Left ventricle myocardium superior (tissue), 1 donor: ENCODE results near the gene TRPC4. TPM values are rescaled to one million over a fixed set of nuclear protein-coding genes. Genes with fewer than 3 reads are reported as not detected.
A peak's percentile ranks its signal among the peaks of the same experiment; 100 is the strongest.
"Not testable (repeated sequence)": the region's sequence is repeated elsewhere in the genome, so short reads cannot be mapped to it uniquely, and the experiment has no call there.

Experiments
- ATAC-seq: fragments of 200-7000 bp; cut with Tn5 transposase; one replicate; pipeline ENCODE4 v1.9.1; 2020; ENCODE audit warnings: mild to moderate bottlenecking, moderate library complexity
- DNase-seq: peaks from one replicate; pipeline ENCODE4 v3.0.0-alpha.2; 2020
- intact Hi-C: fragments of 100-400 bp; cut with micrococcal nuclease; formaldehyde crosslinking; loops from one replicate; pipeline ENCODE4 v1.11.0; 2022
- total RNA-seq: library from RNA; stranded (reverse); fragmentation: NEBNext Ultra II Directional; extraction: Animal tissue kit (Norgen Biotek cat#: 25700); gene quantifications from one replicate; pipeline ENCODE4 v1.2.1, GENCODE V29; 2021
- donor health status: DM: no; HTN: yes; CAD: no; lungs with severe emphysema.

TRPC4 gene
- total RNA-seq, 1 donor from 2014 or later: 5.6 TPM

DNA sequence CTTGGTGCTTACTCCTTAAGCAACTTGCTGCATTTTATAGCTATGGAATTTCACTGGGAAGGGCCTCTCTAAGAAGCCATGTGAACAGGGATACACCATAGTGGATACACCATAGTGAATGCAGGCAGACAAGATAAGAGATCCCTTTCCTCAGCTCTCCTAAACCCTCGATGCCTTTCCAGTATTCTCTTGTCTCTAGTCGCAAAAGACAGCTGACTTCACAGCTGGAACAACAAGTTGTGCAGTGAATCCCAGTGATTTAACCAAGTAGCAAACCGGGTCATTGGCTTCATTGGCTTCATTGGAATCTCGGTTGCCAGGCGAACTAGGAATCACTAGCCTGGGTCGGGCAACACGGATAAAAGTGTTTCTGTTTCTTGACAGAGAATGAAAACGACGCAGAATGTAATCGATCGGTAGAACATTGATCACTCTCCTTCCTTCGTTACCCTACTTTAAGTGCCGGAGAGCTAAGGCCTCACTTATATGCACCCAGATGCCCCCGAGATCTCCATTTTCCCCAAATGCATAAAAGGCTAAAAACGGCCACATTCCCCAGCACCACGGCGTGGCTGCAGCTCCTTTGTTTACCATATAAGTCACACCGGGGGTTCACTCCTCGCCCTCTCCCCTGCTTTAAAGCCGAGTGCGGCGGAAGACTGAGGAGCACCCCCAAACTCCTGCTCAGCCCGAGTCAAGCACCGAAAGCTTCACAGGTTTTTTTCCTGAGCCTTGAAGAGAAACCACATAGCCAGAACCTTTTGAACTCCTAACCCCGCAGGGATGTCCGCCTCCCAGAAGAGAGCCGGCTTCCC is 674 bp downstream of the TRPC4 start:
- intact Hi-C loops: no loop called here
- DNase-seq: no peak
- ATAC-seq: peak; percentile 48

DNA sequence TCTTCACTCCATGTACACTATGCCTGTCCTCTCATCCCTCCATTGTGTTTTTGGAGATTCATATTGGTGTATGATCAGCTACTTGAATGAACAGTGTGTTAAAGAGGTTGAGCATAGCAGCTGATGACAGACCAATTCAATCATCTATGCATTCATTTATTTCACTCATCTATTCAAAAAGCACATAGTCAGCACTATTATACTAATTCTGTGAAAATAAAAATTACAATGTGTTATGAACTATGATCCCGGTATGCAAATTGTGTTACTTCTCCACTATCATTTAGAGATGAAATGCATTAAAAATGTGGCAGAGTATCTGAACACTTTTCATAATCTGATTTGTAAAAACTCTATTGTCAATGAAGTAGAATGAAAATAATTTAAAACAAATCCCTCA is 5.9 kb downstream of the TRPC4 start:
- intact Hi-C loops: no loop called here
- DNase-seq: no peak
- ATAC-seq: no peak

DNA sequence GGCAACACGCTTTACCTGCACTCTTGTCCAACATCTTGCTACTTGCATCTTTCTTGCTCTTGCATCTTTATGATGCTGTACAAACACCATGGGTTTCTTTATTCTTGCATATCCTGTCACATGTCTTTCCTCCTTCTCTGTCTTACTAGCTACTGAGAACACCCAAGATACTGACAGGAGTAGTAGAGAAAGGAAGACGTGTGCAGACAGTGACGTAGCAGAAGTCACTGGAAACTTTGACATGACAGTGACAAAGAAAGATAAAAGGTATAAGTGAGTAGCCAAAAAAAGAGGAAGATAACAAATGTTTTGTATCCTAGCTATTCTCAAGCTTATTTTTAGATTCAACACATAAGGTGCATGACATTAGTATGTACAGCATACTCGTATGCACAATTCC is 34.2 kb downstream of the TRPC4 start:
- ATAC-seq: no peak
- intact Hi-C loops: no loop called here
- DNase-seq: no peak

DNA sequence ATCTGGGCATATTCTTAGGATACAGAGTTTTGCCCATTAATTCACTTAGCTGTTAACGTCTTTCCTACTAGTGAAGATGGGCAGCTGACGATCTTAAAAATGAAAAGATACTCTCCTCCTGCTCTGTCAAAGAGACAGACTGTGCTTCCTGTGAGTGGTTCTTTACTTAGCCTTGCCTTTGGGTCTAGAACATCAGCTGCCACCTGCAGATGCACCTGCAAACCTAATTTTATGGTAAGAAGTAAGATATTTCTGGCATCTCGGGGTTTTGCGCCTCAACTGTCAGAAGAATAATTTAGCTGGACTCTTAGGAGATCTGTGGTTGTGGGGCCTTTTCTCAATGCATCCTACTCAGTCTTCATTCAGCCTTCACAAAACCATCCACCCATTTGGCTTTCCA is 36.2 kb downstream of the TRPC4 start:
- DNase-seq (no peak), ATAC-seq (no peak)
- intact Hi-C loops: no loop called here

DNA sequence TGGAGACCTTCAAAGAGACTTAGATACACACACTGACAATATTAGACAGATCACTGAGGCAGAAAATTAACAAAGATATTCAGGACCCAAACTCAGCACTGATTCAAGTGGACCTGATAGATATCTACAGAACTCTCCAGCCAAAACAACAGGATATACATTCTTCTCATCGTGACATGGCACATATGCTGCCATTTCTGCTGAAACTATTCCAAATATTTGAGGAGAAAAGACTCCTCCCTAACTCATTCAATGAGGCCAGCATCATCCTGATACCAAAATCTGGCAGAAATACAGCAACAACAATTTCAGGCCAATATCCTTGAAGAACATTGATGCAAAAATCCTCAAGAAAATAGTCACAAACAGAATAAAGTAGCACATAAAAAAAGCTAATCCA is 53.3 kb downstream of the TRPC4 start:
- no peak for ATAC-seq
- intact Hi-C loops: no loop called here
- no peak for DNase-seq

DNA sequence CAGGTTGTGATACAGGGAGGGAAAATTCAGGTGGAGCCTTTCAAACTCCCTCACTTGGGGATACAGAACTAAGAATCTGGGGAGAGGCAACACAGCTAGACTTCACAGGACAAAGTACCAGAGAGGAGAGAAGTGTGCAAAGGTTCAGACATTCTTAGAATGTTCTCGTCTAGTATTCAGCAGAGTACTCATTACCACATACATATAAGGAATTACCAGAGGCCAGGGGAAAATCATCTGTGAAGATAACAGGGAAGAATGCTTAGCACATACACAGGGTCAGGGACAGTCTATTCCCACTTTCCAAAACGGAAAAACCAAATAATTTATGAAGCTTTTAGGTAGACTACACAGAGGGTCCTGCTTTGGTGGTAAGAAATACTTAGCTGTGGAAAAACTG is 58.1 kb downstream of the TRPC4 start:
- ATAC-seq (no peak), DNase-seq (no peak)
- intact Hi-C loops: no loop called here

DNA sequence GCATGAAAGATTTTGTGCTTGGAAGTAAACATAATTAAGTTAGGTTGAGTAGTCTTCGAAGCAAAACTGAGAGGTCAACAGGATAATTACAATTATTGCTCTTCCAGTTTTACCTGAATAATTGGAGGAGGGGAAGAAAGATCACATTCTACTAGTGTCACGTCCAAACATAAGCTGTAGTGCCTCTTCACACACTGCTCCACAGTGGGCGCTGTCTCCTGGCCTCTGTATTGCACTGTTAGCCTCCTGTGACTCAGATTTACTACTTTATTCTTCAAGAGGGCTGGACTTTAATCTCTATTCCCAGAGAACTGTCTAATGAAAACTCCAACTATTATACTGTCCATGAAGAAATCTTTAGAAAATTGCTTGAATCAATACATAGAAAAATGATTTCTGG is 62.9 kb downstream of the TRPC4 start:
- intact Hi-C loops: no loop called here
- DNase-seq: no peak
- ATAC-seq: no peak

DNA sequence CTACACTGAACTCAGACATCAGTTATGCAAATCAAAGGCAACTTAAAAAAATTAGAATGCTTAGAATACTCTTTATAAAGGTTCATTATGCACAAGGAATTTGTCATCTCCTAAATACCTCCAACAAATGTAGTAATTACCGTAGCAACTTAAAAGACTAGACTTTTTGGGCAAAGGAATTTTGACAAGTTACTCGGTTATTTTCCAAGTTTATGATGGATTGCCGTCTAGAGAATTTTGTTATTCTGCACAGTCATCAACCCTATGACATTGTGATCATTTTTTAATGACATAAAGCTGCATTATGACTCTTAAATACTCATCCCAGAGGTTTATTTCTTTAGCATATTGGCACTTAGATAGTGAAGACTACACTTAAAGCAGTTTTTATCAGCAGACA is 71.9 kb downstream of the TRPC4 start:
- no peak for DNase-seq
- intact Hi-C loops: no loop called here
- ATAC-seq: no peak

DNA sequence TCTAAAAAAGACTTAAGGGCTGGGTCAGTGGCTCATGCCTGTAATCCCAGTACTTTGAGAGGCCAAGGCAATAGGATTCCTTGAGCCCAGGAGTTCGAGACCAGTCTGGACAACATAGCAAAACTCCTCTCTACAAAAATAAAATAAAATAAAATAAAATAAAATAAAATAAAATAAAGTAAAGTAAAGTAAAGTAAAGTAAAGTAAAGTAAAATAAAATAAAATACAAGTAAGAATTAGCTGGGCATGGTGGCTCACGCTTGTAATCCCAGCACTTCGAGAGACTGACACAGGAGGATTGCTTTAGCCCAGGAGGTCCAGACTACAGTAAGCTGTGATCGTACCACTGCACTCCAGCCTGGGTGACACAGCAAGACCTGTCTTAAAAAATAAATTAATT is 72.8 kb downstream of the TRPC4 start:
- ATAC-seq, DNase-seq, intact Hi-C loops: not testable (repeated sequence)

DNA sequence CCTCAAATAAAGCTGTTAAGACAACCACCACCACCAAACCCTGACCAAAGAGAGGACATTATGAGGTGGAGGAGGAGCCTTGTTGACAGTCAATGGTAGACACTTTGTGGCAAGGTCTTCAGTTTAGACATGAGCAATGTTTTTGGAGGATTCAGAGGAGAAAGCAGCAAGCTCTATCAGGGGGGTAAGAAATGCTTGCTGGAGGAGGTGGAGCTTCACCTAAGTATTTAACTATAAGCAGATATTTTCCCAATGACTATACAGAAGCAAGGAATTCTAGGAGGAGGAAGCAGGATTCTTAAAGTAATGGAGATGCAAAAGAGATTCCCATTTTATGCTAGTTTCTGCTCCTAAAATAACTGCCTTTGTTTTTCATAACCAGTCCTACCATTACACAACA is 74.2 kb downstream of the TRPC4 start:
- ATAC-seq (no peak), DNase-seq (no peak)
- intact Hi-C loops: no loop called here

DNA sequence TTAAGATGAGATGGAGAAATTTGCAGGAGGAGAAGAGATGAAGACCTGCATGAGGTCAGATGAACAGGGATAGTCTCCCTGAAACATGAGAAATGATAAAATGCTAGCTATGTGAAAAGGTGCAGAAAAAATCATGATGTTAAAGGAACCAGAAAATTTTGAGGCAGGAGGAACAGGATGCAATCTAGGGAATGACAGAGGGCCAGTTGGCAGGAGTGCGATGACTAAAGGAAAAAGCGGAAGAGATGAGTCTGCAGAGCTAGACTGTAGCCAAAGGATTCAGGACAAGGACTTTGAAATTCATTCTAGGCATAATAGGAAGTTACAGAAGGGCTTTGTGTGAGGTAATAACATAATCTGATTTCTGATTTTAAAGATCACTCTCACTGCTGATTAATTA is 77.9 kb downstream of the TRPC4 start:
- DNase-seq: no peak
- intact Hi-C loops: no loop called here
- no peak for ATAC-seq

DNA sequence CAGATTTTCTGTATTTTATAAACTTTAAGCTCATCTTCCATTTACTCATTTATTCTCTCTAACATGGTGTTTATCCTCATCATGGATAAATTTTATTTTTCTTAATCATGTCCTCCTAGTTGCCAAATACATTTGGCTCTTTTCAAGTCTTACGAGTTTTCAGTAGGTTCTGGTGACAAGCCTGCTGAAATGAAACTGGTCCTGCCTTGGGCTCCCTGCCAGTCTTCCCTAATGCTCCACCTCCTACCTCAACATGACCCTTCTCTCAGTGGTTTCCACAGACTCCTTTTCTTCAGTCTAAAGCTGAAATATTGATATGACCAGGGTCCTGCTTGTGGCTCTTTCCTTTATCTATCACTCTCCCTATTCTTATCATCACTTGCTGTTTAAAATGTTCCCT is 81.2 kb downstream of the TRPC4 start:
- intact Hi-C loops: no loop called here
- DNase-seq: no peak
- ATAC-seq: no peak

DNA sequence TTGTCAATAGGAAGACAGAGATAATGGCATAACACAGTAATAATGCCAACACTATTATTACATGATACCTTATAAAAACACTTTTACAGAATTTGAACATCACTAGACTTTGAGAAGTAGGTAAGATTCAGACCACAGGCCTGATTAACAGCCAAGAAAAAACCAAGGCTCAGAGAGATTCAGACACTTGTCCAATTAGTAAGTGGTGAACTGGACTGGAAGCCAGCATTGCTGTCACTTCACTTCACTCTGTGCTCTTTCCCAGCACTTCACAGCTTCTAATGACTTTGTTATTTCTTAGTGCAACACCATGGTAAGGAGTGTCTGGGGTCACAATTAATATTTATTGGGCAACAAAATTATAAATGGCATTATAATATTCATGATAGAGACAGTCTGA is 91.9 kb downstream of the TRPC4 start:
- intact Hi-C loops: no loop called here
- DNase-seq: no peak
- no peak for ATAC-seq

DNA sequence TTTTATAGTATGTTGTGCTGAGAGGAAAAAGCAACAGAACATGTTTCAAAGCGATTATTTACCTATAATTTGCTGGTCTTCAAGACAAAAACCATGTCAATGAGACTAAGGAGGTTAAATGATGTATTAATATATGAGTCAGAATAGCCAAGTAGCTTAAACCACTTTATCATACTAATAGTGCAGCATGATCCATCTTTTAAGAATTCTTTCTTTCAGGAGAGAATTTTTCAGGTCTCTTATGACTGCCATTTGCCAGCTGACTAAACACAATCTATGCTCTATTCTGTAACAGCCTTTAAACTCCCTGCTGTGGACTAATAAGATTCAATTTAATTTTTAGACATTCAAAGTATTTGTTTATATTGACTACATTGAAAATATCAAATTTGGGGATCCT is 93.7 kb downstream of the TRPC4 start:
- intact Hi-C loops: no loop called here
- DNase-seq: no peak
- ATAC-seq: no peak

DNA sequence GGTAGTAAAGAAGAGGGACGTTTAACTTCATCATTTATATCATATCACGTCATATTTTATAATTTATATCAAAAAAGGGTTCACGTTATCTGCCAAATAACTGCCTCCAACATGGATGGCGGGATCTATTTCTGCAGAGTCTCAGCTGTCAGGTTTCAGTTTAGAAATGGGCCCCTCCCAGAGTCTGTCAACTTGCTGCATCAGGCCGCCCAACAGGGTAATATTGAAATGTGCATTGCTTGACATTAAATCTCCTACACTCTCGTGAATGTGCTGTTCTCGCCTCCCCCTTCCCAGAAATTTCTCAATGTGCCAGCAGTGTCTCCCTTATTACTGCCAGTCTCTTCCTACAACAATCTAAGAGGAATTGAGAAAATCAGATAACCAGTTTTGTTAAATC is 96.9 kb downstream of the TRPC4 start:
- no peak for DNase-seq
- intact Hi-C loops: no loop called here
- no peak for ATAC-seq

DNA sequence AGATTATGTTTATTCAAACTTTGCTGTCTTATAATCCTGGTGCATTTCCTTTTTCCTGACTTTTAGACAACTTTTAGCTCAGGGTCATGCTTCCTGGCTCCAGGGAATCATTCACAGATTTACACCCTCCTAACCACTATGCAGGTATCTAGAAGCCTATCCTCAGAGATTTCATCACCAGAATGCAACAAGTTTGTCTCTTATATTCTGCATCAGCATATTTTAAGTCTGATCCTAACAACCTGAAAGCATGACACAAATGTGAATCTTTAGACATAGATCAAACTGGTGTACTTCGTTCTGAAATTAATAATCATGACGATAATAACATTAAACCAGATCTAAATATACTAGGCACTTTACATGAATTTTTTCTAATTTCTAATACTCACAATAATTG is 100.0 kb downstream of the TRPC4 start:
- intact Hi-C loops: no loop called here
- ATAC-seq (no peak), DNase-seq (no peak)

DNA sequence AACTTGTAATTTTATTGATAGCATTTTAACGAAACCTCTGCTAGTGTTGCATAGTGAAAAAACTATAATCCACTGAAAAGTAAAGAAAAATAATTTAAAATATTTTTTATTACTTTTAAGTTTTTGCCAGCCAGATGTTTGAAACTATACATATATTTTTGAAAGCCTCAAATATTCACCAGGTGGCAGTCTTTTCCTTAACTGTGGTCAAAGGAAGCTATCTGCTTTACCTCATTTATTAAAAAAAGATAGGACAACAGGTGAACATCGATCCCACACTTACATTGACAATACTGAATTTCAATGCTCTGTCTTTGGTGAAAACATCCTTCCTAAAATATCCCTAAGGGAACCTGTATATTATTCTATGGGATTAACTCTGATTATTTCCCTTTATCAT is 100.5 kb downstream of the TRPC4 start:
- ATAC-seq (no peak), DNase-seq (no peak)
- intact Hi-C loops: no loop called here

DNA sequence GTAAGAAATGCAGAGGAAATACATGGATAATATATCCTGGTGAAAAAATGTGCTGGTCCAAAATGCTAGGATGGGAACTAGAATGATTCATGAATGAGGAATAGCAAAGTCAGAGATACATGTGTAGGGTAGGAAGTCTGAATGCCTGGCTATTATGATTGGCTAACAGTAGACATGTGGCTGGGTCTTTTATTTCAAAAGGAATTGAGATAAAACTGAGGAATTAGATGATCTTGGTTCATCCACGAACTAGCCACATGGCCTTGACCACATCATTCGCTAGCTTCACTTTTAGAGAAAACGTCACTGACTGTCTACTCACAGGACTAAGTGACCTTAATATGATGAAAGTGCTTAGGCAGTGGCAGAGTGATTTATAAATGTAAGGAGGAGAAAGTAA is 103.1 kb downstream of the TRPC4 start:
- ATAC-seq (no peak), DNase-seq (no peak)
- intact Hi-C loops: no loop called here

DNA sequence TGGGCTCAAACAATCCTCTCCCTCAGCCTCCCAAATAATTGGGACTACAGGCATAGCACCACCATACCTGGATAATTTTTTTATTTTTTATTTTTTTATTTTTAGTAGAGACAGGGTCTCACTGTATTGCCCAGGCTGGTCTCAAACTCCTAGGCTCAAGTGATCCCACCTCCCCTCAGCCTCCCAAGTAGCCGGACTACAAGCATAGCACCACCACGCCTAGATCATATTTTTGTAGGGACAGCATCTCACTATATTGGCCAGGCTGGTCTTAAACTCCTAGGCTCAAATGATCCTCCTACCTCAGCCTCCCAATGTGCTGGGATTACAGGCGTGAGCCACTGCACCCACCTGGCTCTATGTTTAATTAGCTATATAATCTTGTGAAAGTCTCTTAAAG is 114.2 kb downstream of the TRPC4 start:
- ATAC-seq: no peak
- no peak for DNase-seq

DNA sequence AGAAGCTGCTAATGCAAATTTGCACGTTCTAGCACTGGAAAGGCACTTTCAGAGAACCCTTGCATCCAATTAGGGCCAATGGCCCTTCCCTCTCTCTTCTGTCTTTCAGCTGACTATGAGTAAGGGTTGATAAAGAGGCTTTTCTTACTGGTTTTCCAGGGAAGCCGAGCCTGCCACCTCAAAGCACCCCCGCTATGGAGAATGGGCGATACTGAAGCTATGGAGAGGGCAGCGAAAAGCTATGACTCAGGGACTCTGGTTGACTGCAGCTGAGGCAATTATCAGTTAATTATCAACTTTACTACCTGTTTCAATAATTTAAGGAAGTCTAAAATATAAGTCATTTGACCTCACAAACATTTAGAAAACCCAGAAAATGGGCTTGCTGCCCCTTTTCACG is 115.8 kb downstream of the TRPC4 start:
- intact Hi-C loops: loop anchor here (10.0 kb wide), 1 partner anchor 1189 kb away; no protein-coding TSS in a partner anchor
- no peak for DNase-seq
- ATAC-seq: no peak

More for the DNA sequence above, 114.2 kb downstream of the TRPC4 start:
- intact Hi-C loops: loop anchor here (10.0 kb wide), 1 partner anchor 1191 kb away; no protein-coding TSS in a partner anchor

DNA sequence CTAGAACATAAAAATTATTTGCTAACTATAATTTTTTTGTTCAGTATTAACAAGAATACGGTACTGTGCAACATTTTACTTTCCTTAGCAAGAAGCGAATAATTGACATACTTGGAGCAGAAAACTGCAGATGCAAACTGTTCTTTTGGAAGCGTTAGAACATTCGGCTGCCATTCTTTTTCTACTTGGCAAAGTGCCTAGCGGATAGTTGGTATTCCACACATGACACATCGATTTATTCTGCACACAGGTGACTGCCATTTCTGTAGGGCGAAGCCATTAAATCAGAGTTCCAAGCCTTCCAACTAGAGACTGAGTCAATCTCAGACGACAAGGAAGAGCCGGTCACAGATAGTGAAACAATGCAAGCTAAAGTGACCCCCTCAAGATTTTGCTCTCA is 117.4 kb downstream of the TRPC4 start:
- intact Hi-C loops: loop anchor here (10.0 kb wide), 1 partner anchor 1187 kb away; no protein-coding TSS in a partner anchor
- ATAC-seq (no peak), DNase-seq (no peak)
